Vagina (tissue), 2 donors: ENCODE measurements around the gene EBF4.

Experiments
- POLR2A ChIP-seq, 2 donors: fragments of 450-650 bp; IDR thresholded peaks; one replicate each; pipeline ENCODE4 v1.6.1; 2017; ENCODE audit warnings: antibody characterized with exemption in 2 of 2, mild to moderate bottlenecking in 2 of 2, moderate library complexity in 2 of 2
- POLR2AphosphoS5 ChIP-seq, 2 donors: sonication (generic); formaldehyde crosslinking; IDR thresholded peaks; one replicate each; pipeline ENCODE4 v1.9.0; 2017; ENCODE audit warnings: antibody characterized with exemption in 2 of 2, mild to moderate bottlenecking in 2 of 2, low read depth in 1 of 2; ENCODE audit not compliant: insufficient read depth in 1 of 2
- TF ChIP-seq, protein P1 (sequence below), 3 experiments: fragments of 450-650 bp in 2 of 3; fragments of 200-600 bp in 1 of 3; sonication (generic) in 1 of 3; IDR thresholded peaks; one replicate each; pipeline ENCODE4 v1.5.1; 2017 to 2019; ENCODE audit warnings: antibody characterized with exemption in 3 of 3, mild to moderate bottlenecking in 2 of 3, moderate library complexity in 2 of 3

DNA sequence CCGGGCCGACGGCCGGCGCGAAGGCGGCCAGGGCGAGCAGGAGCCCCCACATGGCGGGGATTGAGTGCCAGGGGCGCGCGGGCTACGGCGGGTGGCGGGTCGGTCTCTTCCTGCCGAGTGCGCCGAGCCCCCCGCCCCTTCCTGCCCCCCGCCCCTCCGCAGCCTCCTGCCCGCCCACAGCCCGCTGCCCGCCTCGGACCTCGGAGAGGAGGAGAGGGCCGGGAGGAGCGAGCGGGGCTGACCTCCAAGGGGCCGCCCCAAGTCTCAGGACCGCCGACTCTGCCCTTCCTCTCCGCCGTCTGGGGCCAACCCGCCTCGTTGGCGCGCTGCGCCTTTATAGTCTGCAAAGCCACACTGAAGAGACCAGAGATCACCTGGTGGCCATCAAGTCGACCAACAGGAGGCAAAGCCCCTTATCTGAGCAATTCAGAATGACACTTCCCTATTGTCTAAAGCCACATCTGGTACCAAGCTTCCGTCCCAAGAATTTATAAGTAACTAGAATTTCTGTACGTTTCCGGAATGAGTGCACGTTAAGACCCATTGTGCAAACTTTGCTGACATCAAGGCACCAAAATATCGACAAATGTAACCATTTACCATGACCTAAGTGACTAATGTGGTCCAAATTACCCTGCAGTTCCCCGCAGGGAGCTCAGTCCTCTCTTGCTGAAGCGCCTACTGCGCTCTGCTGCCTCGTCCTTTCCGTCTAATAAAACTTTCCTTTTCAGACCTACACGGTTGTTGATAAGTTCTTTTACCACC, 108.1 kb downstream of the EBF4 start, which contains the start of gene CPXM1:
- TF ChIP-seq, protein P1, sequence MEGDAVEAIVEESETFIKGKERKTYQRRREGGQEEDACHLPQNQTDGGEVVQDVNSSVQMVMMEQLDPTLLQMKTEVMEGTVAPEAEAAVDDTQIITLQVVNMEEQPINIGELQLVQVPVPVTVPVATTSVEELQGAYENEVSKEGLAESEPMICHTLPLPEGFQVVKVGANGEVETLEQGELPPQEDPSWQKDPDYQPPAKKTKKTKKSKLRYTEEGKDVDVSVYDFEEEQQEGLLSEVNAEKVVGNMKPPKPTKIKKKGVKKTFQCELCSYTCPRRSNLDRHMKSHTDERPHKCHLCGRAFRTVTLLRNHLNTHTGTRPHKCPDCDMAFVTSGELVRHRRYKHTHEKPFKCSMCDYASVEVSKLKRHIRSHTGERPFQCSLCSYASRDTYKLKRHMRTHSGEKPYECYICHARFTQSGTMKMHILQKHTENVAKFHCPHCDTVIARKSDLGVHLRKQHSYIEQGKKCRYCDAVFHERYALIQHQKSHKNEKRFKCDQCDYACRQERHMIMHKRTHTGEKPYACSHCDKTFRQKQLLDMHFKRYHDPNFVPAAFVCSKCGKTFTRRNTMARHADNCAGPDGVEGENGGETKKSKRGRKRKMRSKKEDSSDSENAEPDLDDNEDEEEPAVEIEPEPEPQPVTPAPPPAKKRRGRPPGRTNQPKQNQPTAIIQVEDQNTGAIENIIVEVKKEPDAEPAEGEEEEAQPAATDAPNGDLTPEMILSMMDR (IDR thresholded peaks at IDR 0.05), result no peak
- TF ChIP-seq POLR2AphosphoS5 (IDR thresholded peaks at IDR 0.05; ENCODE audit: insufficient read depth in 1 of 2, low read depth in 1 of 2) (no peak), POLR2A (IDR thresholded peaks at IDR 0.05) (no peak)
